GM12873 (cell line): ENCODE measurements around the gene ATXN3L.

ENCODE experiments used
- TF ChIP-seq, protein P1 (sequence below): IDR thresholded peaks from 2 replicates; pipeline ENCODE4 v1.5.1; 2012; ENCODE audit warnings: low read depth, mild to moderate bottlenecking, moderate library complexity, low read length, control low read depth; ENCODE audit not compliant: insufficient read depth; ENCODE audit errors: missing control alignments

ATXN3L gene

DNA sequence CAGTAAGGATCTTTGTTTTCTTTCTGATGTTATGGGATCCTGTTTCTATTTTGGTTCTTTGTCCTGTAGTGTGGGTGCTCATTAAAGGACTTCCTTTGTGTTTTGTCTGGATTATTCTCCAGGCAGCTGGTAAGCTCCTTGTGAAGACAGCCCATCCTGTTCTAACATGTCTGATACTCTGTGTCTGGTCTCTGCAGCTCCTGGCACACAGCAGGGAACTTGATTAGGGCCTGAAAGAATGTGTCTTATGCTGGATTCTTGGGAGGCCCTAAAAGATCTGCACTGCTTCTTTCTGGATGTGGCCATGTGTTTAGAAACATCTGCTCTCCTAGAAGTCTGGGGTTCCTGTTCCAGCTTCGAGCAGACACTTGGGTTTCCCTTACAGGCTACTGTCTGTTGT is 38.1 kb upstream of the ATXN3L start:
- TF ChIP-seq, protein P1, sequence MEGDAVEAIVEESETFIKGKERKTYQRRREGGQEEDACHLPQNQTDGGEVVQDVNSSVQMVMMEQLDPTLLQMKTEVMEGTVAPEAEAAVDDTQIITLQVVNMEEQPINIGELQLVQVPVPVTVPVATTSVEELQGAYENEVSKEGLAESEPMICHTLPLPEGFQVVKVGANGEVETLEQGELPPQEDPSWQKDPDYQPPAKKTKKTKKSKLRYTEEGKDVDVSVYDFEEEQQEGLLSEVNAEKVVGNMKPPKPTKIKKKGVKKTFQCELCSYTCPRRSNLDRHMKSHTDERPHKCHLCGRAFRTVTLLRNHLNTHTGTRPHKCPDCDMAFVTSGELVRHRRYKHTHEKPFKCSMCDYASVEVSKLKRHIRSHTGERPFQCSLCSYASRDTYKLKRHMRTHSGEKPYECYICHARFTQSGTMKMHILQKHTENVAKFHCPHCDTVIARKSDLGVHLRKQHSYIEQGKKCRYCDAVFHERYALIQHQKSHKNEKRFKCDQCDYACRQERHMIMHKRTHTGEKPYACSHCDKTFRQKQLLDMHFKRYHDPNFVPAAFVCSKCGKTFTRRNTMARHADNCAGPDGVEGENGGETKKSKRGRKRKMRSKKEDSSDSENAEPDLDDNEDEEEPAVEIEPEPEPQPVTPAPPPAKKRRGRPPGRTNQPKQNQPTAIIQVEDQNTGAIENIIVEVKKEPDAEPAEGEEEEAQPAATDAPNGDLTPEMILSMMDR = no peak

DNA sequence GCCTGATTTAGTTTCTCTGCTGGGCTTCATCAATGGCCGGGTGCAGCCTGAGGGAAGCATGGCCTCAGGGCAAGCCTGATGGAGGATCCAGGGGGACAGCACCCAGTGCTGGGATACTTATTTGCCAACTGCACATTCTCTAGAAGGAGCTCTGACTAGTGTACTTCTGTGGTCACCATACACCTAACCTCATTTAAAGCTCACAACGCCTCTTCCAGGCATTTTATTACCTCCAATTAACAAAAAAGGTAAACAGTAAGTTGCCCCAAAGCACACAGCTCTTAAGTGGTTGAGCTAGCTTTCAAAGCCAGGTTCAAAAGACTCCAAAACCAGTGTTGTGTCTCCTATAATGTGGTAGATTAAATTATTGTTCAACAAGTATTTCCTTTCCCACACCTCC is 26.8 kb upstream of the ATXN3L start:
- TF ChIP-seq, protein P1 = no peak

DNA sequence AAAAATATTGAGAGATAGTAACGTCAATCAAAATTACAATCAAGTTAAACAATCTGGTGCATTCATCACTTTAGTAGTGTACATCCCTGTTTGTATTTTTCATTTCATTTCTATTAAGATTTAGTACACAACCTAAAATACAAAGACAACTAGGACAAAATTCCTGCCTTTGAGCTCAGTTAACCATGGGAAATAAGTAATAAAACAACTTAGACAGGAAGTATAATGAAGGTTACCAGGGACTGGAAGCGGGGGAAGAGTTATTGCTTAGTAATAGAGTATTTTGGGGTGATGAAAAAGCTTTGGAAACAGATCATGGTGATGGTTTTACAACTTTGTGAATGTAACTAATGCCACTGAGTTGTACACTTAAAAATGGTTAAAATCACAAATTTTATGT is 25.6 kb upstream of the ATXN3L start:
- TF ChIP-seq, protein P1 = no peak

GRCh38 chrX:13345037-13345436 is 25.2 kb upstream of the ATXN3L start:
- TF ChIP-seq, protein P1 = no peak

DNA sequence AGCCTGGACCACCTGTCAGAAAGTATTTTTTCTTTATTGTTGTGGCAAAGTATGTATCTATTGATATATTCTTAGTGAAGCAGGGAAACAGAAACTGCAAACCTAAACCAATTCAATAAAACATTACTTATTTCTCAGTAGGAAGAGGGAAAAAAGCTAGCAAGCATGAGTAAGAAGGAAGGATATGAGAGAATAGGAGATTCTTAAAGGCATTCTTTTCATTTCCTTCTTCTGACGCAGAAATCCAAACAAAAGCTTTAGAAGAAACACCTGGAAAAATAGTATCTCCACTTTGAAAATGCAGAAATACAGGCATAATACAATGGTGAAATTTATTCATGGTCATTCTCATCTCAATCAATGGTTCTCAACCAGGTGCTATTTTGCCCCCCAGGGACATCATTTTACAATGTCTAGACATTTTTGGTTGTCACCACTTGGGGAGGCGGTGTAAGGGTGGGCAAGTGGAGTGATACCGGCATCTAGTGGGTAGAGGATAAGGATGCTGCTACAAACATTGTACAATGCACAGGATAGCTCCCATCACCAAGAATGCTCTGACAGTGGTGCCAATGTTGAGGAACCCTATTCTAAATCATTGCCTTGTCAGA is 21.7 kb upstream of the ATXN3L start:
- TF ChIP-seq, protein P1 = peak; percentile 21

GRCh38 chrX:13340182-13340791 is 20.4 kb upstream of the ATXN3L start:
- TF ChIP-seq, protein P1 = no peak

GRCh38 chrX:13339607-13340006 is 19.8 kb upstream of the ATXN3L start:
- TF ChIP-seq, protein P1 = no peak
